ENCODE data around the gene NACC2.

Gene NACC2

GRCh38 chr9:136053757-136054142 lies 41.3 kb downstream of the NACC2 start:
- Mint-ChIP-seq H3K4me3 (no peak overlapping the region), H3K4me1 (peaks cover 26% of the 10 kb centered on the region)

GRCh38 chr9:136052991-136053756 lies 41.9 kb downstream of the NACC2 start:
- H3K27ac Mint-ChIP-seq: no peak overlapping the region
- no peaks in the 10 kb centered on the region for H3K9me3 Mint-ChIP-seq
- H3K27me3 Mint-ChIP-seq: peaks cover 6% of the 10 kb centered on the region
- no peak overlapping the region for H3K4me3 Mint-ChIP-seq
- peaks cover 26% of the 10 kb centered on the region for H3K4me1 Mint-ChIP-seq
- H3K36me3 Mint-ChIP-seq: no peaks in the 10 kb centered on the region

More at GRCh38 chr9:136053757-136054142, 41.3 kb downstream of the NACC2 start:
- H3K27ac Mint-ChIP-seq: no peak overlapping the region
- H3K9me3 Mint-ChIP-seq: no peaks in the 10 kb centered on the region
- H3K27me3 Mint-ChIP-seq: peaks cover 6% of the 10 kb centered on the region
- H3K36me3 Mint-ChIP-seq: peaks cover 2% of the 10 kb centered on the region

GRCh38 chr9:136052472-136052880 lies 42.6 kb downstream of the NACC2 start:
- Mint-ChIP-seq H3K36me3 (no peaks in the 10 kb centered on the region), H3K9me3 (no peaks in the 10 kb centered on the region), H3K27ac (no peak overlapping the region), H3K27me3 (peaks cover 6% of the 10 kb centered on the region), H3K4me3 (no peak overlapping the region), H3K4me1 (peaks cover 26% of the 10 kb centered on the region)

- H3K4me1 Mint-ChIP-seq: peaks cover 23% of the 10 kb centered on the region
- peaks cover 6% of the 10 kb centered on the region for H3K27me3 Mint-ChIP-seq
- no peak overlapping the region for H3K27ac Mint-ChIP-seq
- peak overlapping the region; percentile 68 for H3K4me3 Mint-ChIP-seq
- no peaks in the 10 kb centered on the region for H3K9me3 Mint-ChIP-seq
- H3K36me3 Mint-ChIP-seq: no peaks in the 10 kb centered on the region
Observed at GRCh38 chr9:136051837-136052471, 43.1 kb downstream of the NACC2 start.

GRCh38 chr9:136051453-136051836 lies 43.6 kb downstream of the NACC2 start:
- H3K4me1 Mint-ChIP-seq: peaks cover 26% of the 10 kb centered on the region
- H3K27ac Mint-ChIP-seq: no peak overlapping the region
- no peak overlapping the region for H3K4me3 Mint-ChIP-seq
- no peaks in the 10 kb centered on the region for H3K9me3 Mint-ChIP-seq
- peaks cover 6% of the 10 kb centered on the region for H3K27me3 Mint-ChIP-seq
- no peaks in the 10 kb centered on the region for H3K36me3 Mint-ChIP-seq

GRCh38 chr9:136050701-136051452 lies 44.2 kb downstream of the NACC2 start:
- no peak overlapping the region for H3K27ac Mint-ChIP-seq
- H3K9me3 Mint-ChIP-seq: no peaks in the 10 kb centered on the region
- peaks cover 6% of the 10 kb centered on the region for H3K27me3 Mint-ChIP-seq
- peaks cover 26% of the 10 kb centered on the region for H3K4me1 Mint-ChIP-seq
- H3K36me3 Mint-ChIP-seq: no peaks in the 10 kb centered on the region
- no peak overlapping the region for H3K4me3 Mint-ChIP-seq

GRCh38 chr9:136050266-136050700 lies 44.8 kb downstream of the NACC2 start:
- Mint-ChIP-seq H3K4me3 (no peak overlapping the region), H3K27me3 (peaks cover 6% of the 10 kb centered on the region), H3K4me1 (peaks cover 21% of the 10 kb centered on the region), H3K9me3 (no peaks in the 10 kb centered on the region), H3K36me3 (no peaks in the 10 kb centered on the region), H3K27ac (no peak overlapping the region)

- H3K4me3 Mint-ChIP-seq: no peak overlapping the region
- no peaks in the 10 kb centered on the region for H3K9me3 Mint-ChIP-seq
- H3K27ac Mint-ChIP-seq: no peak overlapping the region
- H3K4me1 Mint-ChIP-seq: peaks cover 19% of the 10 kb centered on the region
- H3K27me3 Mint-ChIP-seq: peaks cover 5% of the 10 kb centered on the region
- no peaks in the 10 kb centered on the region for H3K36me3 Mint-ChIP-seq
Observed at GRCh38 chr9:136049491-136050265, 45.4 kb downstream of the NACC2 start.

GRCh38 chr9:136048560-136049411 lies 46.3 kb downstream of the NACC2 start:
- Mint-ChIP-seq H3K27me3 (peaks cover 3% of the 10 kb centered on the region), H3K36me3 (no peaks in the 10 kb centered on the region), H3K4me1 (peaks cover 13% of the 10 kb centered on the region), H3K27ac (no peak overlapping the region), H3K9me3 (no peaks in the 10 kb centered on the region), H3K4me3 (no peak overlapping the region)

GRCh38 chr9:136047775-136048559 lies 47.1 kb downstream of the NACC2 start:
- Mint-ChIP-seq H3K27ac (no peak overlapping the region), H3K9me3 (no peaks in the 10 kb centered on the region), H3K4me1 (peaks cover 9% of the 10 kb centered on the region), H3K4me3 (no peak overlapping the region), H3K36me3 (no peaks in the 10 kb centered on the region), H3K27me3 (peaks cover 3% of the 10 kb centered on the region)

GRCh38 chr9:136047076-136047774 lies 47.9 kb downstream of the NACC2 start:
- H3K4me1 Mint-ChIP-seq: peaks cover 7% of the 10 kb centered on the region
- H3K27ac Mint-ChIP-seq: no peak overlapping the region
- H3K9me3 Mint-ChIP-seq: no peaks in the 10 kb centered on the region
- peaks cover 3% of the 10 kb centered on the region for H3K27me3 Mint-ChIP-seq
- H3K36me3 Mint-ChIP-seq: no peaks in the 10 kb centered on the region
- H3K4me3 Mint-ChIP-seq: no peak overlapping the region

GRCh38 chr9:136046554-136046920 lies 48.6 kb downstream of the NACC2 start:
- Mint-ChIP-seq H3K36me3 (no peaks in the 10 kb centered on the region), H3K27me3 (no peaks in the 10 kb centered on the region), H3K4me3 (no peak overlapping the region), H3K4me1 (peaks cover 3% of the 10 kb centered on the region), H3K9me3 (no peaks in the 10 kb centered on the region), H3K27ac (no peak overlapping the region)

GRCh38 chr9:136045595-136046553 lies 49.2 kb downstream of the NACC2 start:
- no peak overlapping the region for H3K27ac Mint-ChIP-seq
- H3K9me3 Mint-ChIP-seq: no peaks in the 10 kb centered on the region
- H3K4me3 Mint-ChIP-seq: no peak overlapping the region
- H3K27me3 Mint-ChIP-seq: no peaks in the 10 kb centered on the region
- peaks cover 3% of the 10 kb centered on the region for H3K4me1 Mint-ChIP-seq
- peaks cover under 1% of the 10 kb centered on the region for H3K36me3 Mint-ChIP-seq
